ENCODE data around the gene SDC3.

Gene SDC3

DNA sequence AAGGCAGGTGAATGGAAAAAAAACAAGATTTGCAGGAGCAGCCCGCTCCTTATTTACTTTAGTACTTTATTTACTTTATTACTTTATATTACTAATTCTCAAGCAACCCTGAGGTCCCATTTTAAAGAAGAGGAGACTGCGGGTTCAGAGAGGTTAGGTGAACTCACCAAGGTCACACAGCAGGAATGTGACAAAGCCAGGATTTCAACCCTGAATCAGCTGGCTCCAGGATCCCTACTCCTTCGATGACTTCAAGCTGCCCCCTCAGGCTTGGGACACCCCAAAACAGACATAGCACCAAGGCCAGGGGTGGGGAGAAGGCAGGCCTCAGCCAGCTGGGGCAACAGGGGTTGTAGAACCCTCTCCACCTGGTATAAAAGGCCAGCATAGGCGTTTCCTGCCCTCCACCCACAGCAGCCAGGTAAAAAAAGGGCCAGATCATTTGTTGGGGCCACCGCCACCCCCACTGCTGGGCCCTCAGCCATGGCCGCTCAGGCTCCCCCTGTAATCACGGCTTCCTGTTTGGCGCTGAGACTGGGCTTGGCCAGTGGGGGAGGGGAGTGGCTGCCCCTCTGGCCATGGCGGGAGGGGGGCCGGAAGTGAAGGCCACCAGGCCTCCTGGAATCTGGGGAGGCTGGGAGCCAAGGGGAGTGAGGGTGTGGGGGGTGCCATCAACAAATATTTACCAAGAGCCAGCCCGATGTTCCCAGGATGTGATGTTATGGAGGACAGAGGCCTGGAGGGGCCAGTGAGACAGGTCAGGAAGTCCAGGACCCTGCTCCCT is 6.6 kb downstream of the SDC3 start:
- Histone ChIP-seq H3K4me3 (ENCODE audit: low read length) (no peak overlapping the region), H3K9me3 (ENCODE audit: insufficient read depth, low read depth, low read length) (no peaks in the 10 kb centered on the region), H3K27me3 (ENCODE audit: insufficient read depth, low read length) (peaks cover under 1% of the 10 kb centered on the region; the same call in 1 of the 2 replicates), H3K36me3 (ENCODE audit: insufficient read depth, low read depth, low read length) (no peaks in the 10 kb centered on the region), H3K9ac (ENCODE audit: low read depth, low read length) (no peak overlapping the region), H3K27ac (ENCODE audit: low read length) (peak overlapping the region; percentile 69), H3K4me1 (ENCODE audit: insufficient read depth, low read length) (peaks cover 17% of the 10 kb centered on the region)

DNA sequence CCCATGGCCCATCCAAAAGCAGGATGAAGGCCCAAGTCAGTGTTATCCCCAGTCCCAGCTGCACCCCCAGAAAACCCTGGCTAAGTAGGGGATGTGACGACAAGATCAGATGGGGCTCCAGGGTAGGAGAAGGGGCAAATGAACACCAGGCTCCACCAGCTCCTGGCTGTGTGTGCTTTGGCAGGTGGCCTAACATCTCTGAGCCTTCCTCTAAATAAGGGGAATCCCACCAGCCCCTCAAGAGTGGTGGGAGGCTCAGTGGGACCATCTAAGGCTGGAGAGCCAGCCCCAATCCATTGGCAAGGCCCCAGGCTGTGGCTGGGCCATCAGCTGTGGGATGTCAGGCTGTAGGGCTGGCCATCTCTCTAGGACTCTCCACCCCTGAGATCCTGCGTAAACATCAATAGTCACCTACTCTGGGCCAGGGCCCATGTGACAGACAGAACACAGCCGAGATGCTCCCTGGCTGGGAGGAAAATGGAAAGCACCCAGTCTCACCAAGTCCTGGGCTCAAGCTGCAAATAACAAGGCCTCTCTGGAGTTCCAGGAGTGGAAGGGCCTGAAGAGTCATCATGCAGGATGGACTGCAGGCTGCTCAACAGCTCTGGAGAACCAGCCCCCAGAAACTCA is 7.5 kb downstream of the SDC3 start:
- no peaks in the 10 kb centered on the region for H3K27me3 ChIP-seq (ENCODE audit: insufficient read depth, low read length)
- H3K27ac ChIP-seq (ENCODE audit: low read length): no peak overlapping the region
- peaks cover 21% of the 10 kb centered on the region for H3K4me1 ChIP-seq (ENCODE audit: insufficient read depth, low read length)
- H3K9ac ChIP-seq (ENCODE audit: low read depth, low read length): no peak overlapping the region
- no peaks in the 10 kb centered on the region for H3K9me3 ChIP-seq (ENCODE audit: insufficient read depth, low read depth, low read length)
- H3K36me3 ChIP-seq (ENCODE audit: insufficient read depth, low read depth, low read length): no peaks in the 10 kb centered on the region
- no peak overlapping the region for H3K4me3 ChIP-seq (ENCODE audit: low read length)

DNA sequence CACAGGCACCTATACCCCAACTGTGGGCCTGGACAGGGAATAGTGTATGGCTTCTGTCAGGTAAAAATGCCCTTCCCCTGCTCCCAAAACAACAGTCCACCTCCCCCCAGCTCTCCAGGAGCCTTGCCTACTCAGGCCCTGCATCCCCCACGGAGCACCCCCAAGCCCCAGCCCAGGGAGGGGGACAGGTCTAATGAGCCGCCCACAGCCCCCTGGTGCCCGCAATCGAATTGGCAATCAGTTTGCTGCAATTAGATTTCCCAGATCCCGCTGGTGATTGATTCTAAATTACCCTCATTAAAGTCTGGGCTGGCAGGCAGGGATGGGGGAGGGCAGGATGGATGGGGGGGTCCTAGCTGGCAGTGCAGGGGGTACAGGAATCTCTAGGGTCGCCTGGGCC is 8.1 kb downstream of the SDC3 start:
- Histone ChIP-seq H3K4me3 (ENCODE audit: low read length) (no peak overlapping the region), H3K36me3 (ENCODE audit: insufficient read depth, low read depth, low read length) (no peaks in the 10 kb centered on the region), H3K4me1 (ENCODE audit: insufficient read depth, low read length) (peaks cover 20% of the 10 kb centered on the region), H3K9ac (ENCODE audit: low read depth, low read length) (no peak overlapping the region), H3K9me3 (ENCODE audit: insufficient read depth, low read depth, low read length) (no peaks in the 10 kb centered on the region), H3K27ac (ENCODE audit: low read length) (no peak overlapping the region), H3K27me3 (ENCODE audit: insufficient read depth, low read length) (no peaks in the 10 kb centered on the region)

DNA sequence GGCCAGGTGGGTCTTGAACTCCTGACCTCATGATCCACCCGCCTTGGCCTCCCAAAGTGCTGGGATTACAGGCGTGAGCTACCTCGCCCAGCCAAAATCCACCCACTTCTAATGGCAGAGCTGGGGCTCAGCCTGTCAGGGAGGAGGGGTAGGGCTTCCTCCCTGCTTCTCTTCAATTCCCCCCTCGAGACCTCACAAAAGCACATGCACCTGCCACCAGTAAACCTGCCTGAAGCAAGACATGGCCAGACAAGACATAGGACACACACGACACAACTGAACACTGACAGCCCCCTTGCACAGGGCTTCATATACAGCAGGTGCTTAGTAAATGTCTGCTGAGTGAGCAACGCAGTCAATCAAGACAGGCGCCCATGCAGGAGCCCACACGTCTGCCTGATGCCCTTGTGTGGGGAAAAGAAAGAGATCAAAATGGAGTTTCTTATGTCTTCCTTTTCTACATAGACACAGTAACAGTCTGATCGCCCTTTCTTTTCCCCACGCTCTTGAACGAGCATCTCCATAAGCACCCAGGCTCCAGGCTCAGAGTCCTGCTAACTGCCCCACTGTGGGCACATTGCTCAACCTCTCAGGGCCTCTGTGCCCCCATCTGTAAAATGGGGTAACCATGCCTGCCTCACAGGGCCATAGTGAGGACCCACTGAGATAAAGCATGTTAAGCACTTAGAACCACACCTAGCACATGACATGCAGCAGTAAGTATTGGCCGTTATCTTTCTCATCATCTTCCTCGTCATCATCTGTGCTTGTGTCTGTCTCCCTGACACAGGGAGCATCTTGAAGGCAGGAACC is 8.8 kb downstream of the SDC3 start:
- Histone ChIP-seq H3K4me3 (ENCODE audit: low read length) (no peak overlapping the region), H3K9me3 (ENCODE audit: insufficient read depth, low read depth, low read length) (no peaks in the 10 kb centered on the region), H3K36me3 (ENCODE audit: insufficient read depth, low read depth, low read length) (no peaks in the 10 kb centered on the region), H3K9ac (ENCODE audit: low read depth, low read length) (no peak overlapping the region), H3K27me3 (ENCODE audit: insufficient read depth, low read length) (no peaks in the 10 kb centered on the region), H3K27ac (ENCODE audit: low read length) (no peak overlapping the region), H3K4me1 (ENCODE audit: insufficient read depth, low read length) (peaks cover 17% of the 10 kb centered on the region)

DNA sequence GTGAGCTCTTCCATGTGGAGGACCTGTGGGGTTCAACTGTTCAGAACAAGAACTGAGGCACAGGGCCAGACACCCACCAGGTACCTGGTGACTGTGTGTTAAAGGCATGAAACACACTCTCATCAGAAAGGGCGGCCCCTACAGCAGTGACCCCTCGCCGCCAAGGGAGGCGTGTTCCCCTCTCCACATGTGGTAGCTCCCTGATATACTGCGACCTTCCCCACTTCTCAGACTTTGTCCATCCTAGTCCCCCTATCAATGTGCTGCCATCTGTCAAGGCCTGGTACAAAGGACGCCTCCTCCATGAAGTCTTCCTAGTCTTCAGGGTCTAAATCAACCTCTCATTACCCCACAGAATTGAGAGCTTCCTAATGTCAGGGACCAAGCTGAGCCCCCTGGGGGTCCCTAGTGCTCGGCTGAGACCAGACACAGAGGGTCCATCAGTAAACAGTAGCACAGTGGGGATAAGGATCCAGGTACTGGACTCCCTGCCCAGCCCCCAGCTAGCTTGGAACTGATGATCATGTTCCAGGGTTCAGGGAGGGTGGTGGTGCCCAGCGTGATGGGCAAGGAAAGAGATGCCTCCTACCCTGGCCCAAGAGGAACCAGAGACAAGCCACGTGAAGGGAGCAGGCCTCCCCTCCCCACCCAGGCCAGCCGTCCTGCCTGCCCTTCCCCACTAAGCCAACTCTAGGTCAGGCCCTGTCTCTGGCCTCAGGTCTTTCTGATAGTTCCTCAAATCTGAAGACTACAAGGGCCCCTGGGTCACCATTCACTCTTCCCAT is 10.3 kb downstream of the SDC3 start:
- Histone ChIP-seq H3K27me3 (ENCODE audit: insufficient read depth, low read length) (no peaks in the 10 kb centered on the region), H3K9me3 (ENCODE audit: insufficient read depth, low read depth, low read length) (no peaks in the 10 kb centered on the region), H3K27ac (ENCODE audit: low read length) (no peak overlapping the region), H3K4me1 (ENCODE audit: insufficient read depth, low read length) (peaks cover 13% of the 10 kb centered on the region; the same call in 1 of the 2 replicates), H3K36me3 (ENCODE audit: insufficient read depth, low read depth, low read length) (no peaks in the 10 kb centered on the region), H3K9ac (ENCODE audit: low read depth, low read length) (no peak overlapping the region), H3K4me3 (ENCODE audit: low read length) (no peak overlapping the region)

DNA sequence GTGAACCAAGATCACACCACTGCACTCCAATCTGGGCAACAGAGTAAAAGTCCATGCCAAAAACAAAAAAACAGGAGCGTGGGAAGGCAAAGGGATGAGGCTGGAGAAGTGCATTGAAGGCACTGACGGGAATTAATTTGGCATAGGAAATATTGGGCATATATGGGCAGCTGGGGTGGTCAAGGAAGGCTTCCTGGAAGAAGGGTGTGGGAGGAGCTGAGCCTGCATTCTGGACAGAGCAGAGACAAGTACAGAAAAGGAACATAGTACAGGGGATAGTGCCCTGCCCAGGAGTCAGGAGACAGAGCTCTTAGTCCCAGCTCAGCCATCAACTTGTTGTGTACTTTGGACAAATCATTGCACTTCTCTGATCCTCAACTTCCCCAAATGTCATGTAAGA is 11.7 kb downstream of the SDC3 start:
- no peaks in the 10 kb centered on the region for H3K36me3 ChIP-seq (ENCODE audit: insufficient read depth, low read depth, low read length)
- H3K27ac ChIP-seq (ENCODE audit: low read length): no peak overlapping the region
- H3K9ac ChIP-seq (ENCODE audit: low read depth, low read length): no peak overlapping the region
- no peak overlapping the region for H3K4me3 ChIP-seq (ENCODE audit: low read length)
- H3K27me3 ChIP-seq (ENCODE audit: insufficient read depth, low read length): no peaks in the 10 kb centered on the region
- H3K9me3 ChIP-seq (ENCODE audit: insufficient read depth, low read depth, low read length): no peaks in the 10 kb centered on the region
- H3K4me1 ChIP-seq (ENCODE audit: insufficient read depth, low read length): peaks cover 7% of the 10 kb centered on the region; the same call in 1 of the 2 replicates

DNA sequence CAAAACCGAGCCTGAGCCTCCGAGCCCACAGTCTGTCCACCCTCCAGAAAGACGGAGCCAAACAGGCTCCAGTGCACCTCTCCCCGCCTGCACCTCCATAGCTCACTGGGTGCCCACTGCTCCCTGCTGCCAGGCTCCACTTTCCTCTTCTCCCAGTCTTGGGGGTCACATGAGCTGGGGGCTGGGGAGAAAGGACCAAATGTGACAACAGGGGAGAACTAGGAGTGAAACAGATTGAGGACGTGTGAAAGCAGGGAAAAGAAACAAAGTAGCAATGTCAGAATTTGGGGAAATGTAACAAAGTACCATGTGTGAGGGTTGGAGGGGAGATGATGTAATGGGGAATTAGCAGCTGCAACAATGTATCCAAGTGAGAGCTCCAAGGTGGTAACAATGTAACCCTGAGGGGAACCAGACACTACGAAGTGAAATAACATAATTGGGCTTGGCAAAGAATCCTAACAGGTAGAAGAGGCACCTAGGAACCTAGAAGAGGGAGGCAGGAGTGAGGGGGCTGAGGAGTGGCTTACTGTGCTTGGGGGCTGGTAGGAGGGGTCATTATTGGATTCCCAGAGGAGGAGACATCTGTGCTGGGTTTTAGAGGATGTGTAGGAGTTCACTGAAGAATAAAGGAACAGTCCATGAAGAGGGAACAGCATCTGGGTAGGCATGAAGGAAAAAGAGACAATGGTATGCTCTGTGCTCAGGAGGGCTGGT is 12.5 kb downstream of the SDC3 start:
- no peak overlapping the region for H3K4me3 ChIP-seq (ENCODE audit: low read length)
- H3K27ac ChIP-seq (ENCODE audit: low read length): no peak overlapping the region
- H3K4me1 ChIP-seq (ENCODE audit: insufficient read depth, low read length): peaks cover 6% of the 10 kb centered on the region; the same call in 1 of the 2 replicates
- no peaks in the 10 kb centered on the region for H3K27me3 ChIP-seq (ENCODE audit: insufficient read depth, low read length)
- no peaks in the 10 kb centered on the region for H3K36me3 ChIP-seq (ENCODE audit: insufficient read depth, low read depth, low read length)
- H3K9me3 ChIP-seq (ENCODE audit: insufficient read depth, low read depth, low read length): no peaks in the 10 kb centered on the region
- no peak overlapping the region; the same call in 1 of the 2 replicates for H3K9ac ChIP-seq (ENCODE audit: low read depth, low read length)

DNA sequence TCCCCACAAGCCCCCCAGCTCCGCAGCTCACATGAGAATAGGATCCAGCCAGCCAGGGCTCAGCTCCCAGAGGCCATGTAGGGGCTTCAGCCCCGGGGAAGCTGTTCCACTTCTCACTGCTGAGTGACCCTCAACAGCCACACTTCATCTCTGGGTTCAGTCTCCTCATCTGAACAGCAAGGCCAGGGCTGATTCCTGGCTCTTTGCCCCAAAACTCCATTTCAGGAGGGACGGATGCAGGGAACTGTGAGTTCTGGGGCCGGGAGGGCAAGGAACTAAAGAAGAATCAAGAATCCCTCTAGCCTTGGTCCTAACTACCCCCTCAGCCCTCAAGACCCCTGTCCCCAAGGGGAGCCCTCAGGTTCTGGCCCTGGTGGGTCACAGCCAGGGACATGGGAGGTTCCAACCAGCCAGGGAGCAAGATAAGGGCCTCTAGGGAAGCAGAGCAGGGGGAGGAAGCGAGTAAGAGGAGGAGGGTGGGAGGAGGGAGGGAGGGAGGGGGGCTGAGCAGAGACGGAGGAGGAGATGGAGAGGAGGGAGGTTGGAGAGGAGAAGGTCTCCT is 13.1 kb downstream of the SDC3 start:
- Histone ChIP-seq H3K4me1 (ENCODE audit: insufficient read depth, low read length) (peaks cover 6% of the 10 kb centered on the region; the same call in 1 of the 2 replicates), H3K9me3 (ENCODE audit: insufficient read depth, low read depth, low read length) (no peaks in the 10 kb centered on the region), H3K36me3 (ENCODE audit: insufficient read depth, low read depth, low read length) (no peaks in the 10 kb centered on the region), H3K9ac (ENCODE audit: low read depth, low read length) (no peak overlapping the region), H3K27ac (ENCODE audit: low read length) (no peak overlapping the region), H3K27me3 (ENCODE audit: insufficient read depth, low read length) (no peaks in the 10 kb centered on the region), H3K4me3 (ENCODE audit: low read length) (no peak overlapping the region)

DNA sequence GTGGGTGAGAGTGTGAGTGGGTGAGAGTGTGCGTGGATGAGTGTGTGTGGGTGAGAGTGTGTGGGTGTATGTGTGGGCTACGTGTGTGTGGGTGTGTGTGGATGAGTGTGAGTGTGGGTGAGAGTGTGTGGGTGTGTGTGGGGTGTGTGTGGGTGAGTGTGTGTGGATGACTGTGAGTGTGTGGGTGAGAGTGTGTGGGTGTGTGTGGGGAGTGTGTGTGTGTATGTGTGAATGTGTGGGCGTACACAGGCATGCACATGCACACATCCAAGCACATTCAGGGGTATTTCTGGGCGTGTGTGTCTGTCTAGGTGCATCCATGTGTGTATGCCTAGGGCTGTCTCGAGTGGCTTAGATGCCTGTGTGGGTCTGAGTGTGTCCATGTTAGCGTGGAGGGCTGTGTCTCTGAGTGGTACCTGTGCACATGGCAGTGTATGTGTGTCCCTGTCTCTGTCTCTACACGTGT is 14.0 kb downstream of the SDC3 start:
- Histone ChIP-seq H3K9ac (ENCODE audit: low read depth, low read length) (no peak overlapping the region), H3K4me1 (ENCODE audit: insufficient read depth, low read length) (peaks cover 6% of the 10 kb centered on the region; the same call in 1 of the 2 replicates), H3K9me3 (ENCODE audit: insufficient read depth, low read depth, low read length) (no peaks in the 10 kb centered on the region), H3K27me3 (ENCODE audit: insufficient read depth, low read length) (no peaks in the 10 kb centered on the region), H3K27ac (ENCODE audit: low read length) (no peak overlapping the region), H3K4me3 (ENCODE audit: low read length) (no peak overlapping the region), H3K36me3 (ENCODE audit: insufficient read depth, low read depth, low read length) (no peaks in the 10 kb centered on the region)

DNA sequence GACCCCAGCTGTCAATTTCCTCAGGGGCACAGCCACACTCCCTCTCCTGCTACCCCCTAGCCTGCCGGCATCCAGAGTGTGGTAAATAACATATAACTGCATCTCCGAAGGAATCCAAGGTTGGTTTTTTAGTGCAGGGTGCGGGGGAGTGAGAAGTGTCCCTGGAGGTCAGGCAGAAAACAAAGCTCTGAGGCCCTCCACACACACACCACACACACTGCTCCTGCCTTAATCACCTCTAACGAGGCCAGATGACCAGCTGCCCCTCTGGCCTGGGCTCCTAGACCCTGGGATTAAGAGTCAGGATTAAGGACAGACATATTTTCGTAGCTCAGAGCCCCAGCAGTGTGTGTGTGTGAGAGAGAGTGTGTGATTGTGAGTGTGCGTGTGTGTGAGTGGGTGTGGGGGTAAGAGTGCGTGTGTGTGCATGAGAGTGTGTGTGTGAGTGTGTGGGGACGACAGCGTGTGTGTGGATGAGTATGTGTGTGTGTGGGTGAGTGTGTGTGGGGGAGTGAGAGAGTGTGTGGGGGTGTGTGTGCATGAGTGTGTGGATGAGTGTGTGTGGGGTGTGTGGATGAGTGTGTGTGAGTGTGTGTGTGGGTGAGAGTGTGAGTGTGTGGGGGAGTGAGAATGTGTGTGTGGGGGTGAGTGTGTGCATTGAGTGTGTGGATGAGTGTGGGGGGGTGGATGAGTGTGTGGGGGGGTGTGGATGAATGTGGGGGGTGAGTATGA is 14.6 kb downstream of the SDC3 start:
- no peak overlapping the region for H3K9ac ChIP-seq (ENCODE audit: low read depth, low read length)
- no peaks in the 10 kb centered on the region for H3K9me3 ChIP-seq (ENCODE audit: insufficient read depth, low read depth, low read length)
- no peak overlapping the region for H3K4me3 ChIP-seq (ENCODE audit: low read length)
- no peaks in the 10 kb centered on the region for H3K36me3 ChIP-seq (ENCODE audit: insufficient read depth, low read depth, low read length)
- peaks cover 6% of the 10 kb centered on the region; the same call in 1 of the 2 replicates for H3K4me1 ChIP-seq (ENCODE audit: insufficient read depth, low read length)
- no peaks in the 10 kb centered on the region for H3K27me3 ChIP-seq (ENCODE audit: insufficient read depth, low read length)
- no peak overlapping the region for H3K27ac ChIP-seq (ENCODE audit: low read length)
